Peyer's patch (tissue), 4 donors: Measurements from ENCODE around the gene CAMSAP1.

Experiments used
- POLR2A ChIP-seq, 2 donors: fragments of 450-650 bp; IDR thresholded peaks; one replicate each; pipeline ENCODE4 v1.5.1; 2017; ENCODE audit warnings: antibody characterized with exemption in 2 of 2, mild to moderate bottlenecking in 2 of 2, moderate library complexity in 2 of 2
- TF ChIP-seq, protein P1 (sequence below), 6 experiments: fragments of 450-650 bp in 4 of 6; fragments of 200-600 bp in 2 of 6; sonication (generic) in 1 of 6; IDR thresholded peaks; one replicate each; pipeline ENCODE4 v1.5.1; 2017 to 2019; ENCODE audit warnings: antibody characterized with exemption in 6 of 6, mild to moderate bottlenecking in 3 of 6, moderate library complexity in 1 of 6

DNA sequence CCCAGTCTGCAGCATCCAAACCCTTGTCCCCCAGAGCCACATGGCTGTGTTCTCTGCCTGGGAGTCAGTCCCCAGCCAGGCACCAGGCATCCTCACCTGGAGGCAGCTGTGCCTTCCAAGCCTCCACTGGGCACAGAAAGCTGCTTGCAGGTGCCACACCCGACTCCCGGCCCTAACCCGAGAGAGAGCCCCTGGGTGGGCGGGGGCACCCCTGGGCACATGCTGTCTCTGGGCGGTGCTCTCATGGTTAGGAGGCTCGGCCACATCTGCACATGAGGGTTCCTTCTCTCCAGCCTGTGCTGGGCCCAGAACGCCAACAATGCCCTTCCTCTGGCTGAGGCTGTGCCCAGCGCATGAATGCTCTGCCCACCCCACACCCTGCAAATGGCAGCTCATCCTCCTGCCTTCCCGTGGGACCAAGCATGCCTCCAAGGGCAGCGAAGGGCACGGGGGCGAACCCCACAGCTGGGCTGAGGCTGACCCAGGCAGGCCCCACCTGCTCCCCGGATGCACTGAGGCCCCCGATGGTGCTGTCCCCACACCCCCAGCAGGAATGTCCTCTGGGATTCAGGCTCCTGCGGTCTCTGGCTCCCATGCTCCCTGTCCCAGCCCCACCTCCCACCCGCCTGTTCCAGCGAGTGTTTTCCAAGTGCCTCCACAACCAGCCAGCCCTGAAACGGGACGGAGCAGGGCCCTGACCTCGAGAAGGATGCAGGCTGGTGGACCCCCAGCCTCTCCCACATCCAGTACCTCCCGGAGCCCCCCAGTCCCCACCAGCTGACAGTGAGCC, 22.5 kb upstream of the CAMSAP1 start:
- TF ChIP-seq POLR2A (IDR thresholded peaks at IDR 0.05): no peak
- TF ChIP-seq, protein P1, sequence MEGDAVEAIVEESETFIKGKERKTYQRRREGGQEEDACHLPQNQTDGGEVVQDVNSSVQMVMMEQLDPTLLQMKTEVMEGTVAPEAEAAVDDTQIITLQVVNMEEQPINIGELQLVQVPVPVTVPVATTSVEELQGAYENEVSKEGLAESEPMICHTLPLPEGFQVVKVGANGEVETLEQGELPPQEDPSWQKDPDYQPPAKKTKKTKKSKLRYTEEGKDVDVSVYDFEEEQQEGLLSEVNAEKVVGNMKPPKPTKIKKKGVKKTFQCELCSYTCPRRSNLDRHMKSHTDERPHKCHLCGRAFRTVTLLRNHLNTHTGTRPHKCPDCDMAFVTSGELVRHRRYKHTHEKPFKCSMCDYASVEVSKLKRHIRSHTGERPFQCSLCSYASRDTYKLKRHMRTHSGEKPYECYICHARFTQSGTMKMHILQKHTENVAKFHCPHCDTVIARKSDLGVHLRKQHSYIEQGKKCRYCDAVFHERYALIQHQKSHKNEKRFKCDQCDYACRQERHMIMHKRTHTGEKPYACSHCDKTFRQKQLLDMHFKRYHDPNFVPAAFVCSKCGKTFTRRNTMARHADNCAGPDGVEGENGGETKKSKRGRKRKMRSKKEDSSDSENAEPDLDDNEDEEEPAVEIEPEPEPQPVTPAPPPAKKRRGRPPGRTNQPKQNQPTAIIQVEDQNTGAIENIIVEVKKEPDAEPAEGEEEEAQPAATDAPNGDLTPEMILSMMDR (IDR thresholded peaks at IDR 0.05): no peak
